Fibroblast of villous mesenchyme (primary cell): Measurements from ENCODE around the gene CIB4. TPM values are rescaled to one million over a fixed set of nuclear protein-coding genes. Genes with fewer than 3 reads are reported as not detected.

ENCODE experiments used
- DNase-seq: peaks from one replicate; pipeline ENCODE4 v3.0.0-alpha.2; 2010; ENCODE audit warnings: low read depth
- H3K4me3 ChIP-seq: 2 replicates; pipeline ENCODE4 v1.5.1; 2011; ENCODE audit warnings: low read depth, mild to moderate bottlenecking, low read length
- CTCF ChIP-seq: IDR thresholded peaks from 2 replicates; pipeline ENCODE4 v1.5.1; 2012; ENCODE audit warnings: low read depth, mild to moderate bottlenecking, low read length; ENCODE audit not compliant: insufficient read depth
- total RNA-seq: library from RNA; depleted of rRNA; stranded (reverse); fragments of >200 nt; gene quantifications from 2 replicates; pipeline ENCODE4 v1.2.3, GENCODE V29; 2012

CIB4 gene
- total RNA-seq, 1 donor, result not detected

- DNase-seq, result no peak
- no peak for TF ChIP-seq CTCF
- H3K4me3 ChIP-seq, result no peak overlapping the region
Measured at GRCh38 chr2:26649992-26650712, 9.0 kb upstream of the CIB4 start.

- no peak for TF ChIP-seq CTCF
- peak; percentile 46 for DNase-seq
- H3K4me3 ChIP-seq, result no peak overlapping the region
Measured at GRCh38 chr2:26649322-26649721, 8.2 kb upstream of the CIB4 start.

GRCh38 chr2:26648516-26648915 lies 7.3 kb upstream of the CIB4 start:
- TF ChIP-seq CTCF, result no peak
- H3K4me3 ChIP-seq, result no peak overlapping the region
- DNase-seq, result no peak

- DNase-seq, result no peak
- TF ChIP-seq CTCF, result no peak
- no peak overlapping the region for H3K4me3 ChIP-seq
Measured at GRCh38 chr2:26647981-26648380, 6.8 kb upstream of the CIB4 start.

- DNase-seq, result no peak
- H3K4me3 ChIP-seq, result no peak overlapping the region
- TF ChIP-seq CTCF, result no peak
Measured at GRCh38 chr2:26646986-26647672, 6.0 kb upstream of the CIB4 start.

- TF ChIP-seq CTCF, result no peak
- DNase-seq, result no peak
- no peak overlapping the region for H3K4me3 ChIP-seq
Measured at GRCh38 chr2:26645762-26646161, 4.6 kb upstream of the CIB4 start.
